Ectodermal cell (in vitro differentiated cells): ENCODE data around the gene PHOX2B.

Source experiments
- H3K27ac ChIP-seq: 2 replicates; pipeline ENCODE4 v1.7.0; 2013; ENCODE audit warnings: mild to moderate bottlenecking, low read depth, low read length; ENCODE audit not compliant: insufficient read depth, poor library complexity, severe bottlenecking
- H3K27me3 ChIP-seq: 2 replicates; pipeline ENCODE4 v1.7.0; 2013; ENCODE audit warnings: mild to moderate bottlenecking, low read length; ENCODE audit not compliant: insufficient read depth, control insufficient read depth, poor library complexity, severe bottlenecking
- H3K36me3 ChIP-seq: one replicate; pipeline ENCODE4 v1.7.0; 2013; ENCODE audit warnings: low read length; ENCODE audit not compliant: control insufficient read depth, insufficient read depth
- H3K4me1 ChIP-seq: one replicate; pipeline ENCODE4 v1.7.0; 2013; ENCODE audit warnings: low read length; ENCODE audit not compliant: control insufficient read depth, insufficient read depth
- H3K4me3 ChIP-seq: 2 replicates; pipeline ENCODE4 v1.7.0; 2013; ENCODE audit warnings: low read depth, low read length, control low read depth; ENCODE audit not compliant: insufficient read depth
- H3K9me3 ChIP-seq: 2 replicates; pipeline ENCODE4 v1.7.0; 2013; ENCODE audit warnings: mild to moderate bottlenecking, low read length, moderate library complexity; ENCODE audit not compliant: control insufficient read depth
- WGBS, 2 experiments: methylation state at CpG; one replicate each; pipeline ENCODE4 v1.1.7; 2013; ENCODE audit warnings: missing lambda C conversion rate in 2 of 2; 5-methylcytosine and 5-hydroxymethylcytosine counted together

The PHOX2B gene

DNA sequence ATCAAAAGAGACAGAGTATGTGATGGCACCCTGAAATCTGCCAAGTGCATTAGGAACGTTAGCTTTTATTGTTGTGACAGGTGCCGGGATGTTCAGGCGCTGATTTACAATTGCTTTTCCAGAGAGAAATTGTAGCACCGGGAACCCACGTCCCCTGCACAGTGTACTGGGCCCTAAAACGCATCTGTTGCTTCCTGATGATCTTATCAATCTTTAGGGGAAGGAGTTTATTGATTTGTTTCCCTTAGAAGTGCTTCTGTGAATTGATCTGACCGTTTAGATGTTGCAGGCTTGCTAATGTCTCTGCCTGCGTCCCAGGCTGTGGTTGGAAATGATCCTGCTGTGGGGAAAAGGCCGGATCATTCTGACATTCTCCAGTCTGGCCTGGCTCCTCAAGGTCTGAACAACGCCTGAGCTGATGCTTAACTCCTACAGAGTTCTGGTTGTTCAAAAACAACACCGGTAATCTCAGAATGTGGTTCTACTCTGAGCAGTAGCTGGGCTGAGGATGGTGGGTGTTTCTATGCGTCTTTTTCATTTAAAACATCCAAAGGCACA, 16.9 kb downstream of the PHOX2B start:
- Histone ChIP-seq H3K27me3 (peaks cover 6% of the 10 kb centered on the region), H3K36me3 (no peaks in the 10 kb centered on the region), H3K4me3 (no peak overlapping the region), H3K27ac (no peak overlapping the region), H3K9me3 (no peaks in the 10 kb centered on the region), H3K4me1 (no peaks in the 10 kb centered on the region)
- WGBS, 2 experiments: 81% methylated on average over 12 of the region's 12 CpGs

DNA sequence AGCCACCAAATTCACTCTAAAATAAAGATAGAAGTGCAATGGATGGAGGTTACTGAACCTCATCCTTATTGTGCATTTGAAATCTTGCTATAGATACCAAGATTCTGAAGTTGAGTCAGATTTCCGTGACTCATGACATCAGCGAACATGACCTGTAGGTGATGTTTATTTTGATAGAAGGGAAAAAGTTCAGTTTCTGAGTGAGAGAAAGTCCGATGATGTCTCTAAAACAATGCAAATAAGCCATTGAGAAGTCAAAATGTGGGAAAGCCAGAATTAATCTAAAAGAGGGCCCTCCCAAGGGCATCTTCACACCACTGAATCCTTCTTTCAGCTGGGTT, 20.0 kb downstream of the PHOX2B start:
- H3K4me3 ChIP-seq: no peak overlapping the region
- H3K27me3 ChIP-seq: peaks cover 6% of the 10 kb centered on the region
- no peaks in the 10 kb centered on the region for H3K36me3 ChIP-seq
- H3K4me1 ChIP-seq: no peaks in the 10 kb centered on the region
- H3K9me3 ChIP-seq: no peaks in the 10 kb centered on the region
- WGBS, 2 experiments: 90 to 96% methylated on average over 3 of the region's 3 CpGs
- H3K27ac ChIP-seq: no peak overlapping the region

DNA sequence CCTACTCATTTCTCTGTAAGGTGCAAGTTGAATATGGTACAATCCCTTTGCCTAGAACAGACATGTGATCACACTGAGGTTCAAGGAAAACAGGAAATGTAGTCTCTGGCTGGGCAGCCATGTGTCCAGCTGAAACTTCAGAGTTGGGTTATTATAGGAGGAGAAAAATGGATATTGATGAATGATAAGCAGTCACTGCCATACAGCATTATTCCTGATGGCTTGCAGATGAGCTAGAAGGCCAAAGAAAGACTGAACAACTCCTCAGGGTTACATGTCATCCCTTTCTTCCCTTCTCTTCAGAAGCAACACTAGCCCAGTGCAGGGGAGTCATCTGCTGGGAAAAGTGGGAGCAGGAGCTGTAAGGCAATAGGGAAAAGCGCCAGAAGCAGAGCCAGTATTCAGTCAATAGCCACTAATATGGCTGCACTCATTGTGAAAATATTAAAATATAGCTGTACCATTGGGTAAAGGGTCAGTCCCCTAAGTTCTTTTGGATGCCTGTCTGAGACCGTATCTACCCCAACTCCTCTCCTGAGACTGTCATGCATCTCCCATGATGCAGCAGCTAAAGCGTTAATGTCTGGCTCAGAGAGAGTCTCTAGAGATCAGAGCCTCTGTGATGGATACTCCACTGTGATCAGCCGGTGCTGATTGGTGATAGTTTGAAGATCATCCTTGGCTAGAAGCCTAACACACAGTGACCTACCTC, 20.5 kb downstream of the PHOX2B start:
- Histone ChIP-seq H3K9me3 (no peaks in the 10 kb centered on the region), H3K36me3 (no peaks in the 10 kb centered on the region), H3K4me1 (no peaks in the 10 kb centered on the region), H3K27me3 (peaks cover 3% of the 10 kb centered on the region), H3K27ac (no peak overlapping the region), H3K4me3 (no peak overlapping the region)
- 89 to 91% methylated on average over 4 of the region's 4 CpGs for WGBS, 2 experiments

DNA sequence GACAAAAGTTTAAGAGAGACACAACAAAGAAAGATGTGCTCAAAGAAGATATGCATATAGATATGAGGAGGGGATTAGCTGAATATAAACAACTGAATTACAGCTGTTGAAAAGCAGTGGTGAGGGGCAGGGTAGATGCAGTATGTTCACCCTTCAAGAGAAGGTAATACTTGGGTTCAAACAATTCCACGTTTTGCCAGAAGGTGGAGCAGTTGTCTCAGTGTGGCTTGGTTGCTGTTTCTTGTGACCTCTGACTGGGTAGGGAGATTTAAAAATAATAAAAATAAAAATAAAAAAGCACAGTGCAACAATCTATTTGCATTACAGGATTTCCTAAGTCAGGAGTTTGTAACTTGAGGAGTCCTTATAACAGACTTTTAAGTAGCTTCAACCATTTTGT, 23.3 kb downstream of the PHOX2B start:
- no peak overlapping the region for H3K4me3 ChIP-seq
- H3K27me3 ChIP-seq: no peaks in the 10 kb centered on the region
- H3K27ac ChIP-seq: no peak overlapping the region
- H3K4me1 ChIP-seq: no peaks in the 10 kb centered on the region
- H3K36me3 ChIP-seq: no peaks in the 10 kb centered on the region
- H3K9me3 ChIP-seq: no peaks in the 10 kb centered on the region
- WGBS, 2 experiments: 6 to 7% methylated on average over 1 of the region's 1 CpG

DNA sequence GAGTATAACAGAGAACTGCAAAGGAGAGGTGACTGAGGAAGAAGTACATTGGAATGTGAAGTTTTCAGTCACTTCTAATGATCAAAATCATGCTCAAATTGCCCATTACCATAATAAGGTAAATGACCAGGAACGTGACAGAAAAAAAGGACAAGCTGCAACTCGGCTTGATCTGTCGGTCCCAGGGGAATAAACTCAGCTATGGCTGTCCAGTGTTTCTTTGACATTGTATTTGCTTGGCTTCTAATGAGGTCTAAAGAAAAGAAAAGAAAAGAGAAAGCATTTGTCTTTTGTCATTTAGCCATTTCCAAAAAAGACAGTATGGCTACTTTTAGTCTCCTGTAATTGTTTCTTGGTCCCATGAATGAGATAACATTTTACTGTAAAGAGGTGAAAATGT, 25.2 kb downstream of the PHOX2B start:
- no peaks in the 10 kb centered on the region for H3K9me3 ChIP-seq
- no peaks in the 10 kb centered on the region for H3K4me1 ChIP-seq
- no peak overlapping the region for H3K27ac ChIP-seq
- no peaks in the 10 kb centered on the region for H3K36me3 ChIP-seq
- WGBS, 2 experiments: 82 to 96% methylated on average over 3 of the region's 3 CpGs
- H3K4me3 ChIP-seq: no peak overlapping the region
- peaks cover 3% of the 10 kb centered on the region for H3K27me3 ChIP-seq

DNA sequence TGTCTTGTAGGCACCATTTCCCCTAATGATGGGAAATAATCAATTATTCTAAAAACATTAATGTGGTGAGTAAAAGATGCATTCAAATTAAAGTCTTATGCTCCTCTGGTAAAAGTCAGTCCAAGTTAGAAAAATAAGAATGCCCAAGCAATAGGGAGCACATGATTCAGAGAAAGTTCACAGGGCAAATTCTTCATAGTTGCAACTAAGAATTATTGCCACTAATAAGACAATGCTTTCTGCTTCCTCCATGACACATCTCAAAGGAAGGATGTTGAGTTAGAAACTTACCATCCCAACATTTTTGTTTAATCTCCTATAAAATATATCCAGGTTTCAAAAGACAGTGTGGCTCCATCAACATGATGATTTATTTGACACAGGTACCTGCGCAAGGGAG, 26.3 kb downstream of the PHOX2B start:
- Histone ChIP-seq H3K36me3 (no peaks in the 10 kb centered on the region), H3K4me1 (no peaks in the 10 kb centered on the region), H3K4me3 (no peak overlapping the region), H3K27me3 (peaks cover 3% of the 10 kb centered on the region), H3K9me3 (no peaks in the 10 kb centered on the region), H3K27ac (no peak overlapping the region)
- WGBS, 2 experiments: 95 to 97% methylated on average over 1 of the region's 1 CpG

DNA sequence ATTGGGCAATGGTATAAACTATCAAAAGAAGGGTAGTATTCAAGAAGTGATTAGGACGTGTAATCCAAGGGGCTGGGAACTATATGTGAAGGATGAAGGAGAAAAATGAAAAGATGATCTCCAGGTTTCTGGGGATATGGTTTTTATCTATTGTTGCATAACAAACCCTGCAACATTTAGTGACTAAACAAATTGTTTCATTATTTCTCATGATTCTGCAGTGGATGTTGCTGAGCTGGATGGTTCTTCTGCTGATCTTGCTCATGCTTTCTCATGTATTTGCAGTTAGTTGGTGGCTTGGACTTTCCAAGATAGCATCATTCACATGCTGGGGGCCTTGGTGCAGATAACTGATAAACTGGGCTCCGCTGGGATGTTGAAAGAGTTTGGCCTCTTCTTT, 29.1 kb downstream of the PHOX2B start:
- Histone ChIP-seq H3K27me3 (peaks cover 3% of the 10 kb centered on the region), H3K9me3 (no peaks in the 10 kb centered on the region), H3K27ac (no peak overlapping the region), H3K4me1 (no peaks in the 10 kb centered on the region), H3K4me3 (no peak overlapping the region), H3K36me3 (no peaks in the 10 kb centered on the region)
- 91 to 96% methylated on average over 2 of the region's 2 CpGs for WGBS, 2 experiments

DNA sequence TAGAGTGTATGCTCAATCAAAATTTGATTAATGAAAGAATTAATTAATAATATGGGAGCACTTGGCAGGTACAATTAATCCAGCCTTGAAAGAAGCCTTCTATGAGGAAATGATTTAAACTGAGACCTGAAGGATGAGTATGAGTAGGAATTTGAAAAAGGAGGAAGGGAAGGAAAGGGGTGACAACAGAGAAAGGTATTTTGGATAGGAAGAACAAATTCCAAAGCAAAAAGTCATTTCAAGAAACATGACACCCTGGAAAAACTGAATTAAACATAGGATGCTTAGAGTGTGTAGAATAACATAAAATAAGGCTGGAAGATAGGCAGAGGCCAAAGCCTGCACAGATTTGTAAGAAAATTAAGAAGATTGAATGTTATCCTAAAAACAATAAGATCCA, 29.6 kb downstream of the PHOX2B start:
- H3K36me3 ChIP-seq: no peaks in the 10 kb centered on the region
- no peak overlapping the region for H3K27ac ChIP-seq
- no peaks in the 10 kb centered on the region for H3K9me3 ChIP-seq
- no peaks in the 10 kb centered on the region for H3K4me1 ChIP-seq
- H3K27me3 ChIP-seq: peaks cover 3% of the 10 kb centered on the region
- H3K4me3 ChIP-seq: no peak overlapping the region

DNA sequence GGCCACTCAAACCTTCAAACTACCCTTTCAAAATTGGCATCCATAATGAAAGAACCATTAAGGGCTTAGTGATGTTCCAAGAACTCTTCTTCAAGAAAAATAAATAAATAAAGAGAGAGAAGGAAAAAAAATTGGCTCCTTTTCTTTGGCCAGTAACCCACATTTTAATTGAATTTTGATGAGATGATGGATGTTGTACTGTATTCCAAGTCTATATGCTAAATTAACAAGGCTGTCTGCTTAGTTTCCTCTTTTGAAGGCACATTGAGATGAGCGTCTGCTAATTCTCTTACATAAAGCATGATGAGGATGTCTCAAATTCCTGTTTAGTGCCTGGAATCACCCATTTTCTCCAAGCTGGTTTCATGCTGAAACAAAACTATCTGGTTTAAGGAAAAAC, 33.4 kb downstream of the PHOX2B start:
- Histone ChIP-seq H3K9me3 (no peaks in the 10 kb centered on the region), H3K27ac (no peak overlapping the region), H3K27me3 (peaks cover 3% of the 10 kb centered on the region), H3K4me1 (no peaks in the 10 kb centered on the region), H3K36me3 (no peaks in the 10 kb centered on the region), H3K4me3 (no peak overlapping the region)
- 95 to 100% methylated on average over 1 of the region's 1 CpG for WGBS, 2 experiments

DNA sequence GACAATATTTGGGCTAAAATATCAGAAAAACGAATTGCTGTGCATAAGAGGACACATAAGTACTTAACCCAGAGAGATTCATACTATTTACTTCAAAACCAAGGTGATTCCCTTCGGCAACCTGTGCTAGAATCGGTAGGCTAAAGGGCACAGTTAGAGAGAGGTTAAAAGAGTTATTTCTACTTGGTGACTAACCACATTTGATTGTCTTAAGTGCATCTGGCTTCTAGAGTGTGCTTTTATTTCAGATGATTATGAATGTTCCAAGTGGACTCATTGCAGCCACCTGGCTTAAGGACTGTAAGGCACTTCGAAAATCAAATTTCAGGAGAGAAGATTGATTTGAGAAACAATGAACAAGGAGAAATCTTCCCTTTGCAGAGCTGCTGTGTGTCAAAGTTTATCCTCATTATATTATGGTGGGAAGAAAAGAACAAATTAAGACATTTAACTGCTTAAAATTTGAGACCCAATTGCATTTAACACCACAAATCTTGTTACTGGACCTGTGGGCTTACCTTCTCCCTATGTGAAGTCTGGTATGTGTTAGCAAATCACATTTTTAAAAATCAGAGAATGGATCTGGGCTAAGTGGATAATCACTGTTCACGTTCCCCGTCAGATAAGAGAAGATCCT, 34.0 kb downstream of the PHOX2B start:
- Histone ChIP-seq H3K27ac (no peak overlapping the region), H3K27me3 (no peaks in the 10 kb centered on the region), H3K4me3 (no peak overlapping the region), H3K9me3 (no peaks in the 10 kb centered on the region), H3K36me3 (no peaks in the 10 kb centered on the region), H3K4me1 (no peaks in the 10 kb centered on the region)
- 87 to 90% methylated on average over 6 of the region's 6 CpGs for WGBS, 2 experiments
